WI38 (cell line): ENCODE measurements around the gene ROBO2.

Experiments
- H3K4me3 ChIP-seq: 2 replicates; pipeline ENCODE4 v1.5.1; 2011; ENCODE audit warnings: low read depth, mild to moderate bottlenecking, control low read depth, low read length
- CTCF ChIP-seq: IDR thresholded peaks from 2 replicates; pipeline ENCODE4 v1.5.1; 2012; ENCODE audit warnings: low read depth, mild to moderate bottlenecking, control low read depth, low read length

Gene ROBO2

GRCh38 chr3:77039606-77040171, at the start of gene ROBO2:
TSS of gene ROBO2 (plus strand) at chr3:77040099. CDS start at chr3:77040786, 687 bp downstream.
- peak within 1 kb of the TSS; percentile 55 for H3K4me3 ChIP-seq

GRCh38 chr3:76990606-76991005, 49.3 kb upstream of the ROBO2 start:
- TF ChIP-seq CTCF, result no peak
- H3K4me3 ChIP-seq, result no peak overlapping the region

More at GRCh38 chr3:77039606-77040171, at the start of gene ROBO2:
- TF ChIP-seq CTCF, result no peak

- TF ChIP-seq CTCF, result no peak
- H3K4me3 ChIP-seq, result no peak overlapping the region
These were observed 48.7 kb upstream of the ROBO2 start for GRCh38 chr3:76991165-76991564.

GRCh38 chr3:76997733-76998132, 42.2 kb upstream of the ROBO2 start:
- H3K4me3 ChIP-seq, result no peak overlapping the region
- TF ChIP-seq CTCF, result no peak

GRCh38 chr3:76998555-76998954, 41.3 kb upstream of the ROBO2 start:
- no peak for TF ChIP-seq CTCF
- H3K4me3 ChIP-seq, result no peak overlapping the region

- TF ChIP-seq CTCF, result no peak
- no peak overlapping the region for H3K4me3 ChIP-seq
These were observed 38.7 kb upstream of the ROBO2 start for GRCh38 chr3:77001062-77001701.

- TF ChIP-seq CTCF, result no peak
- no peak overlapping the region for H3K4me3 ChIP-seq
These were observed 25.7 kb upstream of the ROBO2 start for GRCh38 chr3:77014226-77014625.
